IPS-20b (cell line): ENCODE measurements around the gene IL17RD.

Experiments used
- H3K27ac ChIP-seq: one replicate; pipeline ENCODE4 v1.5.1; 2013; ENCODE audit warnings: low read length
- H3K27me3 ChIP-seq: 2 replicates; pipeline ENCODE4 v1.6.1; 2013; ENCODE audit warnings: mild to moderate bottlenecking, low read length, inconsistent platforms; ENCODE audit not compliant: insufficient read depth
- H3K36me3 ChIP-seq: 2 replicates; pipeline ENCODE4 v1.6.1; 2013; ENCODE audit warnings: low read depth, mild to moderate bottlenecking, inconsistent platforms, low read length, moderate library complexity; ENCODE audit not compliant: insufficient read depth
- H3K4me1 ChIP-seq: 2 replicates; pipeline ENCODE4 v1.6.1; 2013; ENCODE audit warnings: mild to moderate bottlenecking, control low read depth, inconsistent platforms, low read length, moderate library complexity; ENCODE audit not compliant: insufficient read depth
- H3K4me3 ChIP-seq: 2 replicates; pipeline ENCODE4 v1.5.1; 2013; ENCODE audit warnings: mild to moderate bottlenecking, low read length, inconsistent platforms
- H3K9ac ChIP-seq: 2 replicates; pipeline ENCODE4 v1.6.1; 2013; ENCODE audit warnings: low read depth, mild to moderate bottlenecking, inconsistent platforms, low read length, moderate library complexity
- H3K9me3 ChIP-seq: 2 replicates; pipeline ENCODE4 v1.6.1; 2013; ENCODE audit warnings: mild to moderate bottlenecking, low read depth, low read length, inconsistent platforms; ENCODE audit not compliant: insufficient read depth

IL17RD gene

GRCh38 chr3:57164657-57165573, at the start of gene IL17RD:
Gene IL17RD, minus strand, starts transcription at chr3:57165353. Its CDS starts 67 bp downstream, at chr3:57165286.
- H3K4me1 ChIP-seq, result peaks cover 43% of the 10 kb centered on the region
- peaks cover 56% of the 10 kb centered on the region for H3K27me3 ChIP-seq
- peak within 1 kb of the TSS; percentile 74 for H3K4me3 ChIP-seq
- H3K9me3 ChIP-seq, result no peaks in the 10 kb centered on the region
- no peak within 1 kb of the TSS for H3K27ac ChIP-seq
- H3K9ac ChIP-seq, result peak within 1 kb of the TSS; percentile 80
- H3K36me3 ChIP-seq, result no peaks in the 10 kb centered on the region

GRCh38 chr3:57206423-57206822, 41.3 kb upstream of the IL17RD start:
- H3K36me3 ChIP-seq, result no peaks in the 10 kb centered on the region
- H3K4me3 ChIP-seq, result no peak overlapping the region
- peaks cover 8% of the 10 kb centered on the region; the same call in 1 of the 2 replicates for H3K4me1 ChIP-seq
- H3K9ac ChIP-seq, result no peak overlapping the region
- H3K9me3 ChIP-seq, result no peaks in the 10 kb centered on the region
- no peak overlapping the region for H3K27ac ChIP-seq
- peaks cover 26% of the 10 kb centered on the region for H3K27me3 ChIP-seq

GRCh38 chr3:57199895-57200297, 34.7 kb upstream of the IL17RD start, which contains the start of gene HESX1:
Gene HESX1, minus strand, starts transcription at chr3:57199978. Its CDS starts 60 bp downstream, at chr3:57199918.
- peak within 1 kb of the TSS; percentile 60; the same call in 1 of the 2 replicates for H3K9ac ChIP-seq
- H3K9me3 ChIP-seq, result no peaks in the 10 kb centered on the region
- H3K4me3 ChIP-seq, result peak within 1 kb of the TSS; percentile 73
- H3K27me3 ChIP-seq, result peaks cover 54% of the 10 kb centered on the region
- H3K4me1 ChIP-seq, result peaks cover 28% of the 10 kb centered on the region; the same call in 1 of the 2 replicates
- H3K36me3 ChIP-seq, result no peaks in the 10 kb centered on the region
- H3K27ac ChIP-seq, result no peak within 1 kb of the TSS

- Histone ChIP-seq H3K27ac (no peak overlapping the region), H3K9me3 (no peaks in the 10 kb centered on the region), H3K4me1 (peaks cover 7% of the 10 kb centered on the region; the same call in 1 of the 2 replicates), H3K9ac (no peak overlapping the region), H3K4me3 (no peak overlapping the region), H3K27me3 (peaks cover 15% of the 10 kb centered on the region), H3K36me3 (no peaks in the 10 kb centered on the region)
These were observed 29.5 kb upstream of the IL17RD start for GRCh38 chr3:57194641-57195040.

- H3K9ac ChIP-seq, result no peak overlapping the region
- H3K27me3 ChIP-seq, result no peaks in the 10 kb centered on the region
- no peaks in the 10 kb centered on the region for H3K4me1 ChIP-seq
- H3K36me3 ChIP-seq, result no peaks in the 10 kb centered on the region
- H3K9me3 ChIP-seq, result no peaks in the 10 kb centered on the region
- no peak overlapping the region for H3K4me3 ChIP-seq
- no peak overlapping the region for H3K27ac ChIP-seq
These were observed 26.9 kb upstream of the IL17RD start for GRCh38 chr3:57192028-57192427.

GRCh38 chr3:57184526-57184925, 19.4 kb upstream of the IL17RD start:
- H3K27me3 ChIP-seq, result no peaks in the 10 kb centered on the region
- no peaks in the 10 kb centered on the region for H3K9me3 ChIP-seq
- H3K4me3 ChIP-seq, result no peak overlapping the region
- no peak overlapping the region for H3K9ac ChIP-seq
- H3K36me3 ChIP-seq, result no peaks in the 10 kb centered on the region
- H3K4me1 ChIP-seq, result no peaks in the 10 kb centered on the region
- no peak overlapping the region for H3K27ac ChIP-seq

- H3K27ac ChIP-seq, result no peak overlapping the region
- H3K4me1 ChIP-seq, result no peaks in the 10 kb centered on the region
These were observed 14.6 kb upstream of the IL17RD start for GRCh38 chr3:57179580-57180410.

GRCh38 chr3:57176045-57176444, 10.9 kb upstream of the IL17RD start:
- Histone ChIP-seq H3K9me3 (no peaks in the 10 kb centered on the region), H3K27ac (no peak overlapping the region), H3K36me3 (no peaks in the 10 kb centered on the region), H3K27me3 (no peaks in the 10 kb centered on the region), H3K4me1 (no peaks in the 10 kb centered on the region), H3K9ac (no peak overlapping the region), H3K4me3 (no peak overlapping the region)

More at GRCh38 chr3:57179580-57180410, 14.6 kb upstream of the IL17RD start:
- no peak overlapping the region for H3K4me3 ChIP-seq
- H3K27me3 ChIP-seq, result no peaks in the 10 kb centered on the region
- H3K36me3 ChIP-seq, result no peaks in the 10 kb centered on the region
- no peaks in the 10 kb centered on the region for H3K9me3 ChIP-seq
- H3K9ac ChIP-seq, result no peak overlapping the region

GRCh38 chr3:57173687-57174086, 8.5 kb upstream of the IL17RD start:
- Histone ChIP-seq H3K36me3 (no peaks in the 10 kb centered on the region), H3K4me3 (no peak overlapping the region)

GRCh38 chr3:57170946-57171345, 5.8 kb upstream of the IL17RD start:
- H3K9me3 ChIP-seq, result no peaks in the 10 kb centered on the region
- peaks cover 22% of the 10 kb centered on the region for H3K27me3 ChIP-seq
- H3K9ac ChIP-seq, result no peak overlapping the region
- no peak overlapping the region for H3K27ac ChIP-seq
- no peak overlapping the region for H3K4me3 ChIP-seq
- H3K4me1 ChIP-seq, result peaks cover 5% of the 10 kb centered on the region; the same call in 1 of the 2 replicates
- H3K36me3 ChIP-seq, result no peaks in the 10 kb centered on the region

More at GRCh38 chr3:57173687-57174086, 8.5 kb upstream of the IL17RD start:
- Histone ChIP-seq H3K4me1 (peaks cover 4% of the 10 kb centered on the region; the same call in 1 of the 2 replicates), H3K27ac (no peak overlapping the region), H3K27me3 (peaks cover 11% of the 10 kb centered on the region), H3K9me3 (no peaks in the 10 kb centered on the region), H3K9ac (no peak overlapping the region)

GRCh38 chr3:57169872-57170623, 4.9 kb upstream of the IL17RD start:
- Histone ChIP-seq H3K36me3 (no peaks in the 10 kb centered on the region), H3K4me3 (peak overlapping the region; percentile 61; the same call in 1 of the 2 replicates), H3K27ac (no peak overlapping the region)

More at GRCh38 chr3:57169872-57170623, 4.9 kb upstream of the IL17RD start:
- H3K9me3 ChIP-seq, result no peaks in the 10 kb centered on the region
- H3K9ac ChIP-seq, result peak overlapping the region; percentile 69
- H3K27me3 ChIP-seq, result peaks cover 22% of the 10 kb centered on the region
- peaks cover 9% of the 10 kb centered on the region for H3K4me1 ChIP-seq
